Activated naive CD4-positive, alpha-beta T cell treated with anti-CD3 and anti-CD28 coated beads, Interleukin-2, amount 50 U/mL, for 16 hours (primary cell): ENCODE results near the gene NRP2.

Source experiments
- DNase-seq: peaks from one replicate; pipeline ENCODE4 v3.0.0-alpha.2; 2020

NRP2 gene

GRCh38 chr2:205734436-205735037 is 52.2 kb downstream of the NRP2 start:
- DNase-seq = no peak

DNA sequence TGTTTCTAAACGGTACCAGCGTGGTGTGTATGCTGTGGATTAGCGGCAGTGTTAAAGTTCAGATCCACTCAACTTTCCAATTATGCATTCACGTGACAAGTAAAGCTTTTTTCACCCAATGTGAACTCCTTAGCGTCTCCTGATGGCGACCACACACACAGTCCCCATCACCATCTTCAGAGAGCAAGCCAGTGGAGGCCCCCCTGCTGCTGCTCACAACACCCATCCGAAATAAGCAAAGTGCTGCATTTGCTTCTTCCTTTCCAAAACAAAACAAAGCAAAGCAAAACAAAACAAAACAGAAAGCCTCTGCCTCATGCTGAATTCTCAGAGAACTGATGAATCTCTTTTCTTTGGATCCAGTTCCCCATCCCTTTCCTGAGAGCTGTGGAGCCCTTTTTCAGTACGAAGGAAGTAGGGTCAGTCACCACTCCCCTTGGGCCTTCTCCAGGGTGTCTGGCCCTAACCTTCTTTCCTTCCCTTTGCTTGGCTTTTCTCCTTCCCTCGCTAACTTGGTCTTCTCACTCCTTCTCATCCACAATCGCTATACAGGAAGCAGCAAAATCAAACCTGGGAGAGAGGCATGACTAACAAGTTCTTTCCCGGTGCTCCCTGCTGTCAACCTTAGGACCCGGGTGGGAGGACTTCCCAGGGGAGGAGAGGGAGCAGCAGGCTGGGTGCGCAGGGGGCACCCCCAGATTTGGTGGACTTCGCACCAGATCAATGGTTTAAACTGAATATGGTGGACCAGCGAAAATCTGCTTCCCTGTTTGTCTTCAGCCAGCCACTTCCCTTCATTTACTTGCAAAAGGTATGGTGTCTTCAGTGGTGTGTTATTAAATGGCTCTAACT is 56.0 kb downstream of the NRP2 start:
- DNase-seq = no peak

DNA sequence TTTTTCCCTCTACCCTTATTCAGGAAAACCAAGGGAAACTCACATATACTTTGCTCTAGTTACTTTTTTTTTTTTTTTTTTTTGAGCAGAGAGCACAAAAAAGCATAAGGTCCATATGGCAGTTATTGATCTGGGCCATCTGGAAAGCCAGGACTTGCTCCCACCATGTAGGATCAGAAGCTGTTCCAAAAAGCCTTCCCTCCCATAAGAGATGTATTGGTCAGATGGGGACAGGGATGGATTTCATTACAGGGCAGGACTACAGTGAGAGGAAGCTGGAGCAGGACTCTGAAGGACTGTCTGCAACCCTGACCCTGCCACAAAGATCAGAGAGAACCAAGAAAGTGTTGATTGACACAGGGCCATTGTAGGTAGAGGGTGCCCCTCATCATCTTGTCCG is 57.3 kb downstream of the NRP2 start:
- no peak for DNase-seq

DNA sequence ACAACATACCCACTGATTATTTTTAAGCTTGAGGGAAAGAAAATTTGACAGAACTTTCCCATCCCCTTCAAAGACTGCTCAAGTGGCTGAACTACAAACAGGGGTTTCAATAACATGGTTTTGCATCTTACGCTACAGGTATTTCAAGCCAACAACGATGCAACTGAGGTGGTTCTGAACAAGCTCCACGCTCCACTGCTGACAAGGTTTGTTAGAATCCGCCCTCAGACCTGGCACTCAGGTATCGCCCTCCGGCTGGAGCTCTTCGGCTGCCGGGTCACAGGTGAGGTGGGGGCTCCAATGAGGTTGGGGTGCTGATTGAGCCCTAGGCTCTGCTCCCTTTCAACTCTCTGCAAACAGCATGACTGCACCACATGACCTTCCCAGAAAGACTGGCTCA is 58.1 kb downstream of the NRP2 start:
- DNase-seq = no peak

- no peak for DNase-seq
Observed at GRCh38 chr2:205741256-205741978, 59.1 kb downstream of the NRP2 start.

GRCh38 chr2:205743137-205743536 is 60.8 kb downstream of the NRP2 start:
- no peak for DNase-seq

DNA sequence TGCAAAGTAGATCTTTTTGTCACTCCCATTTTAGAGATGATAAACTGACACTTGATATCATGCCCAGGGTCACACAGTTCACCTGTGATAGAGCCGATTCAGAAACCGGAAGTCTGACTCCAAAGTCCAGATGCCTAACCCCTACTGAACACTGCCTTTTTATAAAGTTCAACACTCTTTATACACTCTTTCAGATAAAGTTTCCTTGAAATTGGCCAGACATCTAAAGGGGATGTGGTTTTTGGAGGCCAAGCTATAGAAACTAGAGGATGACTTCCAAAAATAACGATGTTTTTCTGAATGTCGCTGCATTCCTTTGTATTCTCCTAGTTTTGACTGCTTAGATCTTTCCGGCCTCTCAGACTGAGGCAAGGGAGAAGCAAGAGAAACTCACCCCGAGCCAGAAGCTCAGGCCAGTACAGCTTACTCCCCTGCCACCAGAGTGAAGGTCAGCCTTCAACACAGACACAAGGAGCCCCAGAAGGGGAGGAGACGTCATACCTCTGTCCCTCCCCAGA is 61.8 kb downstream of the NRP2 start:
- DNase-seq = no peak

- no peak for DNase-seq
Observed at GRCh38 chr2:205745661-205746419, 63.5 kb downstream of the NRP2 start.

DNA sequence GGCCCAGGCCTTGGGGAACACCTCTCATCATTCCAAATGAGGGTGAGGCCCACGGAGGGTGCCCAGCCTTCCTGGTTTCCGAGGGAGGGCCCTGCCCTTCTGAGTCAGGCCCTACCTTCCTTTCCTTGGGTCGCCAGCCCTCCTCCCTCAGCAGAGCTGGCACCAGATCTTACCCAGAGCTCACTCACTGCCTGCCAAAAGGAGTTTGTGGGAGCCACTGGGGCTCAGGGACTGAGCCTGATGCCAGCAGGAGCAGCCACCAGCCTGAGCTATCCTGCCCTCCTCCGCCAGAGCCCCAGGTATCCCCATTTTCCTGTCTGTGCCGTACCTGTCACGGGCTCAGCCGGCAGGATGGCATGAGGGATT is 64.1 kb downstream of the NRP2 start:
- DNase-seq = no peak

GRCh38 chr2:205747829-205748386 is 65.6 kb downstream of the NRP2 start:
- DNase-seq = no peak

DNA sequence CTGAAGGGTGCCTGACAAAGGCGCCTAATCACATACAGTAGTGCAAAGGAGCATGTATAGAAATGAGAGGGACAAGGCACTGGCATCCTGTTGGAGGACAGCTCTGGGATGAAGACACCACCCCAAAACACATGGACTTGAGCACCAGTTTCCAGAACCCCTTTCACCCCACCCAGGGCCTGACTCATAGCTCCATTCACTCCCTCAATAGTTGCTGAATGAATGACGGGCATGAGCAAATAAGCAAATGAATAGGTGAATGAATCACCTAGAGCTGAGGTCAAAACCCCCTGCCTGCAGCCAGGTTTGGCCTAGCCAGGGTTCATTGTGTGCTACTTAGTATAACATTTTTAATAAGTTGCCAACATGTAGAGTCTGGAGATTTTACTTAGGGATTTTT is 66.3 kb downstream of the NRP2 start:
- DNase-seq = no peak

DNA sequence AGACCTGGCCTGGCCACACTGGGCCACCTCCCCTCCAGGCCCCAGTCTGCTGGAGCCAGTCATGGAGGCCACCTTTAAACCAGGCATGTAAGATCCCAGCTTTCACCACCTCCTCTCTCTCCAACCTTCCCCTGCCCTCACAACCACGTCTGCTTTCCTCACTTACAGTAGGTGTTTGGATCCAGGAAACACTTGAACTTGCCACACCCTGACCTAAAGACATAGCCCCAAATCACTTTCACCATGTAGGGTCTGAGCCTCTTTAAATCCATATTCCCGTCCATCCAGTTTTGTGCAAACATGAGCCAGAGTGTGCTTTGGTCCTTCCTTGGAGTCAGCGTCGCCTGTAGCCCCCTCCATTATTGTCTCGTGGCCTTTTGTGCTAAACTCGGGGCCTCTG is 66.8 kb downstream of the NRP2 start:
- no peak for DNase-seq

GRCh38 chr2:205750797-205751196 is 68.5 kb downstream of the NRP2 start:
- no peak for DNase-seq

DNA sequence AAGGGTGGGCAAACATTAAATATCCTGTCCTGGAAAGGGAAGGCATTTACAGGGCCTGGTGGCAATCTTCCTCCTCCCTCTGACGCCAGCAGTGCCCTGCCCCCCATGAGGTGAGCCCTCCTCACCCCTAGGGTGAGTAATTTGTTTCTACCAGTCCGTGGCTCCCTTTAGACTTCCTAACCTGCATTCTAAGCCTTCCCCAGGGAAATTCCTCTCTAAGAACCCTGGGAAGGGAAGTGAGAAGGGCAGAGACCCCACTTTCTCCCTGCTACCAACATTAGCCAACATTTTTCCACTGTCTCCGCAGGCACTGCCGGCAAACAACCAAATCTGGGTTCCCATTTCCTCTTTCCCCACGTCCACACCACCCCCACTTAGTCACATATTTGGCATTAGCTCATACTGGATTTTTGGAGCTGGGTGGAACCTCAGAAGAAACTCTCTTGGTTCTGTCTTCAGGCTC is 69.3 kb downstream of the NRP2 start:
- DNase-seq = no peak

DNA sequence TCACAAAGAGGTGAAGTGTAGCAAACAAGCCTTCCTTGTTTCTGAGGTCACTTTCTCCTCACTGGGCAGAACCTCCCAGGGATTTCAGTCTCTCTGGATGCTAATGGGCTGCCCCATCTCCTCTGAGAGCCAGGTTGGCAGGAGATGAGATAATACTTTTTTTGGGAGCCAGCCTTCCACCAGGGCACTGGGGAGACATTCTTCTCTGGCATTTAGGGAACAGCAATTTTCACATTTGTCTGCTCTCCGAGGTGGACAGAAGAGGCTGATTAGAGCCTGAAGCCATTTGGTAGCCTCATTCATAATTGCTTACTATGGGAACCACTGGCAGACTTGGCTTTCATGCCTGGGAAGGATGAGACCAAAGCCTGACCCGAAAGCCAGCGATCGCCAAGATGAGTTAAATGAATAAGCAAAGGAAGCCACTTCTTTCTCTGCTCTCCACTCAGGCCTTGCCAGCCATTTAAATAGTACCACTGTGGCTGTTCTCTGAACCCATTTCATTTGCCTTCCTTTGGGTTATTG is 70.1 kb downstream of the NRP2 start:
- no peak for DNase-seq

- no peak for DNase-seq
Observed at GRCh38 chr2:205752924-205753323, 70.6 kb downstream of the NRP2 start.

- DNase-seq = no peak
Observed at GRCh38 chr2:205754285-205754923, 72.1 kb downstream of the NRP2 start.

DNA sequence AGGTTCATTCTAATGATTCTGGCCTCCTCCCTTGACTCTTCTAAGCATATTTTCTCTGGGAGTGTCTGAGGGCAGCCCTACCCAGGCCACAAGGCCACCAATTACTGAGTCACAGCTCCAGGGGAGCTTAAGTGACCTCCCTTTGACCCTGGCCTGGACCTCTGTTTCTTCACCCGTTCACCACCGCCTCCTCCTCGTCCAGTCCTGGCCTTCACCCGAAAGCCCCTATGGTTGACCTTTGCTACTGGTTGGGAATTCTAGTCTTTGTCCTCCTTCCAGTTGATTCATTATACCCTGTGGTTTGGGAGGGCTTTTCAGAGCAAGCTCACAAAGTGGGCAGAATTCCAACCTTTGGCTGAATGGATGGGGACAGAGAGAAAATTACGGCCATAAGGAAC is 72.6 kb downstream of the NRP2 start:
- no peak for DNase-seq

- DNase-seq = no peak
Observed at GRCh38 chr2:205755923-205756322, 73.6 kb downstream of the NRP2 start.

DNA sequence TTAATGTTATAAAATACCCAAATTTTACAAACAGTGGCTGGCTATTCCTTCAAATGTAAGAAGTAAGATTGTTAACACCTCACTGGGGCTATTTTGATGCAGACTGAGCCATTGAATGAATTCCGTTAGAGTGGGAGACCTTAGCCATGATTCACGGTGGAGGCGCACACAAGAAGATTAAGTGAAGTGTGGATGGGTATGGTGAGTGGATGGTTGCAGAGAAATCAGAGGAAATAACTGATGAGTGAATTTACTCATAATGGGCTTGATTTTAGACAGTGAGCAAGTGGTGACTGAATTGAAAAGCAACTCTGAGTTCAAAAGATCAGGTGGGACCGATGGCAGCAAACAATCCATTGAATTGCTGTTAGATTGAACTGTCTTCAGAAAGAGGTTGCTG is 75.0 kb downstream of the NRP2 start:
- DNase-seq = no peak

GRCh38 chr2:205758051-205758450 is 75.8 kb downstream of the NRP2 start:
- no peak for DNase-seq

GRCh38 chr2:205758500-205758899 is 76.2 kb downstream of the NRP2 start:
- no peak for DNase-seq
